AG09319 (cell line): ENCODE data around the gene NANOS1.

Experiments used
- DNase-seq: peaks from one replicate; pipeline ENCODE4 v3.0.0-alpha.2; 2010; ENCODE audit warnings: low read depth; ENCODE audit errors: extremely low read depth
- CTCF ChIP-seq: IDR thresholded peaks from 2 replicates; pipeline ENCODE4 v1.5.1; 2011; ENCODE audit warnings: low read depth, mild to moderate bottlenecking, inconsistent platforms, low read length, moderate library complexity

Gene NANOS1

GRCh38 chr10:119059557-119059956, 30.0 kb downstream of the NANOS1 start:
- DNase-seq: no peak
- no peak for TF ChIP-seq CTCF

- no peak for TF ChIP-seq CTCF
- DNase-seq: no peak
Measured at GRCh38 chr10:119060107-119060506, 30.6 kb downstream of the NANOS1 start.

- no peak for TF ChIP-seq CTCF
- no peak for DNase-seq
Measured at GRCh38 chr10:119061352-119061751, 31.8 kb downstream of the NANOS1 start.

- no peak for TF ChIP-seq CTCF
- DNase-seq: no peak
Measured at GRCh38 chr10:119061926-119062325, 32.4 kb downstream of the NANOS1 start.

GRCh38 chr10:119070395-119071165, 41.1 kb downstream of the NANOS1 start:
- DNase-seq: no peak
- TF ChIP-seq CTCF: no peak

- no peak for TF ChIP-seq CTCF
- no peak for DNase-seq
Measured at GRCh38 chr10:119073584-119073983, 44.1 kb downstream of the NANOS1 start.

- no peak for TF ChIP-seq CTCF
- DNase-seq: no peak
Measured at GRCh38 chr10:119078422-119079179, 49.1 kb downstream of the NANOS1 start.
